ENCODE results near the gene CCDC88A. TPM values are rescaled to one million over a fixed set of nuclear protein-coding genes. Genes with fewer than 3 reads are reported as not detected.
"Not testable (repeated sequence)": the region's sequence is repeated elsewhere in the genome, so short reads cannot be mapped to it uniquely, and the experiment has no call there.

CCDC88A gene
- total RNA-seq, 4 donors from 2014 or later: 5.5 to 23.8 (median 17.3) TPM

DNA sequence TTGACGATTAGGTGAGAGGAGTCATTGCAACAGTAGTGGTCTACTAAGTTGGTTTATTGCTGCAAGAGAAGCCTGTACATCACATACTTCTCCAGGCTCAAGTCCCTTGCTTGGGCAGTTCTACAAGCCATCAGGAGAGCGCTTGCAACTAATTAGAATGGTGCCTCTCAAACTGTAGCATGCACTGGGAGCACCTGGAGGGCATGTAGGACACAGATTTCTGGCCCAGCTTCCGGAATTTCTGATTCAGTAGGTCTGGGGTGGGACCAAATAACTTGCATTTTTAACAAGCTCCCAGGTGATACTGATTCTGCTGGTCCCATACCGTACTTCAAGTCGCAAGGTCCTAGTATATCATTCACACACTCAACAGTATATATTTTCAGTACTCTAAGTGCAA, 34.5 kb upstream of the CCDC88A start:
- H3K36me3 ChIP-seq: no peaks in the 10 kb centered on the region
- H3K4me1 ChIP-seq: no peaks in the 10 kb centered on the region
- no peak overlapping the region for H3K4me3 ChIP-seq
- 82 to 92% methylated on average over 5 of the region's 5 CpGs for WGBS, 2 donors
- intact Hi-C loops (cut with DNase I): no loop called here
- DNase-seq: no peak
- no peaks in the 10 kb centered on the region for H3K9me3 ChIP-seq
- no peaks in the 10 kb centered on the region for H3K27me3 ChIP-seq
- no peak overlapping the region for H3K27ac ChIP-seq
- no peak for TF ChIP-seq POLR2A (IDR thresholded peaks at IDR 0.05)
- TF ChIP-seq, protein P1, sequence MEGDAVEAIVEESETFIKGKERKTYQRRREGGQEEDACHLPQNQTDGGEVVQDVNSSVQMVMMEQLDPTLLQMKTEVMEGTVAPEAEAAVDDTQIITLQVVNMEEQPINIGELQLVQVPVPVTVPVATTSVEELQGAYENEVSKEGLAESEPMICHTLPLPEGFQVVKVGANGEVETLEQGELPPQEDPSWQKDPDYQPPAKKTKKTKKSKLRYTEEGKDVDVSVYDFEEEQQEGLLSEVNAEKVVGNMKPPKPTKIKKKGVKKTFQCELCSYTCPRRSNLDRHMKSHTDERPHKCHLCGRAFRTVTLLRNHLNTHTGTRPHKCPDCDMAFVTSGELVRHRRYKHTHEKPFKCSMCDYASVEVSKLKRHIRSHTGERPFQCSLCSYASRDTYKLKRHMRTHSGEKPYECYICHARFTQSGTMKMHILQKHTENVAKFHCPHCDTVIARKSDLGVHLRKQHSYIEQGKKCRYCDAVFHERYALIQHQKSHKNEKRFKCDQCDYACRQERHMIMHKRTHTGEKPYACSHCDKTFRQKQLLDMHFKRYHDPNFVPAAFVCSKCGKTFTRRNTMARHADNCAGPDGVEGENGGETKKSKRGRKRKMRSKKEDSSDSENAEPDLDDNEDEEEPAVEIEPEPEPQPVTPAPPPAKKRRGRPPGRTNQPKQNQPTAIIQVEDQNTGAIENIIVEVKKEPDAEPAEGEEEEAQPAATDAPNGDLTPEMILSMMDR (IDR thresholded peaks at IDR 0.05): no peak

DNA sequence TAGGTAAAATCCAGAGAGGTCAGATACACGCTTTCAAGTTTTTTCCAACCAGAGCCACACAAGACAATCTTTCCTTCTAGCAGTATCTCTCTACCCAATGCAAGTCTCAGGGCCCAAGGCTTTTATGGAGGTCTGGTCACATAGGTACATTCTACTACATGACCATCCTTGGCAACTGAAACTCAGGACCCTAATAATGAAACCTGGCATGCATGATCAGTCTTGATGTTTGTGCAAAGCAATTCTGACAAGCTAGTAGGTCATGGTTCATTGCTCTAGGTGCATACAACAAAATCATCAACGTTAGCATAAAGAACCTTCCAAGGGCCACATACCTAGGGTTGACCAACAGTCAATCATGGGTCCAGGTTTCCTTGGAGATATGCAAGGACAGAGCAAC, 33.2 kb upstream of the CCDC88A start:
- no peaks in the 10 kb centered on the region for H3K9me3 ChIP-seq
- H3K27ac ChIP-seq: no peak overlapping the region
- TF ChIP-seq, protein P1 (IDR thresholded peaks at IDR 0.05): no peak
- no peak for TF ChIP-seq POLR2A (IDR thresholded peaks at IDR 0.05)
- H3K4me3 ChIP-seq: no peak overlapping the region
- intact Hi-C loops (cut with DNase I): no loop called here
- 63 to 79% methylated on average over 2 of the region's 2 CpGs for WGBS, 2 donors
- H3K4me1 ChIP-seq: no peaks in the 10 kb centered on the region
- no peaks in the 10 kb centered on the region for H3K36me3 ChIP-seq
- DNase-seq: no peak
- no peaks in the 10 kb centered on the region for H3K27me3 ChIP-seq

DNA sequence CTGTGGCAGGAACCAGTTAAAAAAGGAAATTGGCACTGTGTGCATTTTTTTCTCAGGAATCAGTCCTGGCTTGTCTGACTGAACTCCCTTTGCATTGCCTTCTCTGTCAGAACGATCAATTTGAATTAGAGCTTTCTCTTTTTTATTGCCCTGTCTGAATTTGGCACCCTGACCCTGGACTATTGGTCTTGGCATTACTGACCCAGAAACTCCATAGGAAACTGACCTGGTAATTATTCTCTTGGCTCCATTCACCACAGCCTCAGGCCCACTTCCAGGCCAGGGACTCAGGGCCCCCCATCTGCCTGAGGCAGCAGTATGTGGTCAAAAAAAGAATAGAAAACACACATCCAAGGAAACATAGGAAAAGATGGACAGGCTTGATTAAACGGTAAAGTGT, 32.0 kb upstream of the CCDC88A start:
- Histone ChIP-seq H3K27me3 (no peaks in the 10 kb centered on the region), H3K27ac (no peak overlapping the region), H3K36me3 (no peaks in the 10 kb centered on the region), H3K9me3 (no peaks in the 10 kb centered on the region), H3K4me3 (no peak overlapping the region), H3K4me1 (no peaks in the 10 kb centered on the region)
- intact Hi-C loops (cut with DNase I): no loop called here
- TF ChIP-seq, protein P1 (IDR thresholded peaks at IDR 0.05): no peak
- DNase-seq: no peak
- 36 to 63% methylated on average over 2 of the region's 2 CpGs for WGBS, 2 donors

DNA sequence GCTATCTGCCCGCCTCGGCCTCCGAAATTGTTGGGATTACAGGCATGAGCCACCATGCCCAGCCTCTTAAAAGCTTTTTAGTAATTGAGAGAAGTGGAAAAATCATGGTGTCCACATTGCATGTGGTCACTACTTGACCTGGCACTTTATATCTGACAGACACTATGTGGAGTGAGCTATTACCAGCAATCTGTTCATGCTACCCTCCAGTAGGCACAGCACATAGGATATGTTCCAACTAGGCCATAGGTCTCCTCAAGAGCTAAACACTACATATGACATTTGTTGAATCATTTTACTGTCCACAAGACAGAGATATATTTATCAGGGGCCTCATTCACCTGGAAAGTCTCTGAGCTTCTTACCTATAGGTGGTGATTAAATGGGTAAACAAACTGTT, 30.4 kb upstream of the CCDC88A start:
- H3K4me1 ChIP-seq; H3K27me3 ChIP-seq; intact Hi-C loops (cut with DNase I); H3K4me3 ChIP-seq; DNase-seq; H3K9me3 ChIP-seq; H3K27ac ChIP-seq; H3K36me3 ChIP-seq: not testable (repeated sequence)
- WGBS, 2 donors: 87% methylated on average over 3 of the region's 3 CpGs; no CpG with 5 or more reads in 1 of the 2 donors

DNA sequence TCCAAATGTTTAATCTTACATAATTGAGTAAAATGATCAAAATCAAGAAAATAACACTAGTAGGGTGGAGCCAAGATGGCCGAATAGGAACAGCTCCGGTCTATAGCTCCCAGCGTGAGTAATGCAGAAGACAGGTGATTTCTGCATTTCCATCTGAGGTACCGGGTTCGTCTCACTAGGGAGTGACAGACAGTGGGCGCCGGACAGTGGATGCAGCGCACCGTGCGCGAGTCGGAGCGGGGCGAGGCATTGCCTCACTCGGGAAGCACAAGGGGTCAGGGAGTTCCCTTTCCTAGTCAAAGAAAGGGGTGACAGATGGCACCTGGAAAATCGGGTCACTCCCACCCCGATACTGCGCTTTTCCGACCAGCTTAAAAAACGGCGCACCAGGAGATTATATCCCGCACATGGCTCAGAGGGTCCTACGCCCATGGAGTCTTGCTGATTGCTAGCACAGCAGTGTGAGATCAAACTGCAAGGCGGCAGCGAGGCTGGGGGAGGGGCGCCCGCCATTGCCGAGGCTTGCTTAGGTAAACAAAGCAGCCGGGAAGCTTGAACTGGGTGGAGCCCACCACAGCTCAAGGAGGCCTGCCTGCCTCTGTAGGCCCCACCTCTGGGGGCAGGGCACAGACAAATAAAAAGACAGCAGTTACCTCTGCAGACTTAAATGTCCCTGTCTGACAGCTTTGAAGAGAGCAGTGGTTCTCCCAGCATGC, 22.5 kb upstream of the CCDC88A start:
- H3K9me3 ChIP-seq; H3K27me3 ChIP-seq; H3K4me1 ChIP-seq; H3K36me3 ChIP-seq; intact Hi-C loops (cut with DNase I); DNase-seq; H3K4me3 ChIP-seq; H3K27ac ChIP-seq: not testable (repeated sequence)
- 93 to 95% methylated on average over 19 to 23 of the region's 29 CpGs for WGBS, 2 donors

DNA sequence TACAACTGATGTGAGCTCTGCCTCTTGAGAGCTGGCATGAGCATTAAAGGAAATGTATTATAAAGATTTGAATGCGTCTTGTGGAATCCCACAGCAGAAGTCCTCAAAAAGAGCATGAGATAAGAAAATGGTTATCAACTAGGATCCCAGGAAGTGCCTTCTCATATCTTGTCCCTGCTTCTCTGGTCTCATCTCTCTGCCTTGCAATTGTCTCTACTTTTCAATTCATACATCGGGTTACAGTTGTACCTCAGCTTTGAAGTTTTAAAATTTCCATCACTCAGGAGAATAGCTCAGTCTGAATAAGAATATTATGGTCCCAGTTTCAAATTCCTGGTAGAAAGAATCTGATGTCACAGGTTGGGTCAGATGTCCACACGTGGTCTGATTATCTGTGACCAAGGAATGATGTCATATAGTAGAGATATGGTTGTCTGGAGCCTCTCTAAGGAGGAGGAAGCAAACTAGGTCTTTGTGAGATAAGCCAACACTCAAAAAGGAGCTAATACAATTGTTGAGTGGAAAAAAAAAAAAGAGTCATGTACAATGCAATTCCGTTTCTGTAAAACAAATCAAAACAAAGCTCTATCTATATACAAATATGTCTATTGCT, 21.7 kb upstream of the CCDC88A start:
- 72 to 74% methylated on average over 4 of the region's 4 CpGs for WGBS, 2 donors

More for the DNA sequence above, 21.7 kb upstream of the CCDC88A start:
- intact Hi-C loops (cut with DNase I): no loop called here
- Histone ChIP-seq H3K27me3 (no peaks in the 10 kb centered on the region), H3K36me3 (no peaks in the 10 kb centered on the region), H3K27ac (no peak overlapping the region), H3K4me1 (no peaks in the 10 kb centered on the region), H3K4me3 (no peak overlapping the region), H3K9me3 (no peaks in the 10 kb centered on the region)
- DNase-seq: no peak
- TF ChIP-seq, protein P1 (IDR thresholded peaks at IDR 0.05): no peak
- no peak for TF ChIP-seq POLR2A (IDR thresholded peaks at IDR 0.05)

Measured in esophagus squamous epithelium (tissue), 5 donors.